Right renal cortex interstitium (tissue), 3 donors: Measurements from ENCODE around the gene TOLLIP. TPM values are rescaled to one million over a fixed set of nuclear protein-coding genes. Genes with fewer than 3 reads are reported as not detected.

ENCODE experiments used
- DNase-seq, 3 donors: peaks; one replicate each; pipeline ENCODE4 v3.0.0-alpha.2; 2013; ENCODE audit warnings: low read depth in 3 of 3, low spot score in 2 of 3
- polyA plus RNA-seq, 3 donors: library from polyadenylated mRNA; unstranded; fragments of 120-200 nt; gene quantifications; one replicate each; pipeline ENCODE4 v1.2.1, GENCODE V29; 2013; ENCODE audit not compliant: insufficient read length in 3 of 3

The TOLLIP gene
- polyA plus RNA-seq, 3 donors: 31.3 to 41.5 (median 36.0) TPM

DNA sequence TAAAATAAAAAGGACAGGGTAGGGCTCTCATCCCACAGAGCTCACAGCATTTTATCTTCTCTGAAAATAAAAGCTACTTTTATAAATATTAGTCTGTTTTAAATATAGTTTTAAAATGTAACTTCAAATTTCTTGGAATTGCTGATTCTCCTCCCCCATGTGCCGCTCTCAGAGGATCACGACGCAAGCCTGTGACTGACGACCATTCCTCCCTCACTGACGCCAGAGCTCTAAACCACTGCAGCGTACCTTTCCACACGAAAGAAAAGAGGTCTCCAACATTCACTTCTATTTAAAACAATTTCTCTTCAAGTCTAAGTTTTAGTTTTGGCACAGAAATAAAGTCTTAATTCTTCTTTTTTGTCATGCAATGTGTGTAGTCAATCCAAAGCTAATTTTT lies 9.3 kb downstream of the TOLLIP start:
- no peak for DNase-seq

DNA sequence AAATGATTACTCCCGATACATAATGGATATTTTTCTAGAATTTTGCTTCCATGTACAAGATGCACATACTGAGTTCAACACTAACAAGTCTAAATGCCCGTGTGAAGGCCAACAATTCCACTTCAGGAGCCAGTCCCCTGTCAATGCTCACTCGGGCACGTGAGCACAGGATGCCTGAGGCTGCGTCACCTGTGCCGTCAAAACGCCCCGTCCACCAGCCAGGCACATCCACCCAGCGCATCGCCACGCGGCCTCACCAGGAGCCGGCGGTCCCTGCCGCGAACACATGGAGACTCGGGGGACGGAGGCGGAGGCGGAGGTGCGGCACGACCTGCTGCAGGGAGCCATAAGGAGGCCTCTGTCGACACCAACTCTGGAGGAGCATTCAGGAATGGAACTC lies 9.8 kb downstream of the TOLLIP start:
- DNase-seq: no peak

DNA sequence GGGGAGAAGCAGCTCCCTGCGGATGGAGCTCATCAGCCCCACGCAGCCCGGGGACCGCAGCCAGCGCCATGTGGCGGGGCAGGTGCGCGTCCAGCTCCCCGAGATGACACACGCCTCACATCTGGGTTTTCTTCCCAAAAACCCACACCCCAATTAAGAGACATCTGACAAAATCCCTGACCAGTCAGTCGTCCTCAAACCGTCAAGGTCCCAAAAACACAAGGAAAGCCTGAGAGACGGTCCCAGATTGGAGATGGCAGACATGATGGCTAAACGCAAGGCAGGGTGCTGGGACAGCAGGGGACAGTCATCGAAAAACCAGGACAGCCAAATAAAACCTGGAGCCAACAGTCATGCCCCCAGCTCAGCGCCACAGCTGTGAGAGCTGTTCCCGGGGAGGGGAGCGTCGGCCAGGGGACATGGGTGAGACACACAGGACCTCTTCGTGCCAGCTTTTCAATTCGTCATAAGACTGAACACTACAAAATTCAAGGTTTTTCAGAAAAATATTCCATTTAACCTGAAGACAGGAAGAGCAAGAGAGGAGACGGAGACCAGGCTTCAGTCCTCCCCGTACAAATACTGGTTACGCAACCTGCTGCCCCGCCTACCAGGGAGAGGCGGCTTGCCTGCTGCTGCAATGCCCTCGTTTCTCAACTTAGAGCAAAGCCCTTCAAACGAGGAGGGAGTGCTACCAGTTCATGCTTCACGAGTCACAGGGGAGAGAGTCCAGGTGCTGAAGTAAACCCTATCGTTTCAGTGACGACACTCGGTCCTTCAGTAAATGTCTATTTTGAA lies 10.5 kb downstream of the TOLLIP start:
- DNase-seq: no peak

DNA sequence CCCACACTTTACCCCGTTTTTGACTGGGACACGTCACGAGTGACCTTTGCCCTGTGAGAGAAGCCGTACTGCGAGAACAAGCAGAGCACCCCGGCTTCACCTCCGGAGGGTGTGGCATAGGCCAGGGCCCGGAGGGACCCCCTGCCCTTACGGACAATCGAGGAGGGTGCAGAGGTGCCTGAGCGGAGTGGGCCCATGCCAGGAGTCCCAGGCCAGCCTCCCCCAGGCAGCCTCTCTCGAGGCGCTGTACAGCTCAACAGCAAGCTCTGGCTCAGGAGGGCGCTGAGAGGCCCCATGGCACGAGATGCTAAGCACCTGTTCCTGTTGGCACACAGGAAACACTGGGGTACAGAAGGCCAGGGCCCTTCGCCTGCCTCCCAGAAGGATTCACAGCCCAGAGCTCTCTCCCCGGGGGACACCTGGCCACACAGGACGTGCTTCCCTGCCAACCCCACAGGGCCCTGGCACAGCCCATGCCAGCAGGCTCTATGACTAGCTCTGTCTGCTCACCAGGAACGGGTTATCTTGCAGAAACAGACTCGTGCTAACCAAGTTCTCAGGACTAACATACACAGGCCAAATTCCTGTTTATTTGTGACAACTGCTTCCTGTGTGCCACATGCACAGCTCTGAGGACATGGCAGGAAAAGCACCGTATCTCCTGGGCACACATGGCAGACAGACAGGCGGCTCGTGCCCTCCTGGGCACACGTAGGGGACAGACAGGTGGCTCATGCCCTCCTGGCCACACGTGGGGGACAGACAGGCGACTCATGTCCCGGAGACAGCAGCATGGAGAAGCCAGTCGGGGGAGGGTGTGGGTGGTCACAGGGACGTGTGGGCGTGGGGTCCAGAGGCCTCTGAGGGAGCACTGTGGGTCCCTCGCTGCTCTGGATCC lies 11.6 kb downstream of the TOLLIP start:
- no peak for DNase-seq

DNA sequence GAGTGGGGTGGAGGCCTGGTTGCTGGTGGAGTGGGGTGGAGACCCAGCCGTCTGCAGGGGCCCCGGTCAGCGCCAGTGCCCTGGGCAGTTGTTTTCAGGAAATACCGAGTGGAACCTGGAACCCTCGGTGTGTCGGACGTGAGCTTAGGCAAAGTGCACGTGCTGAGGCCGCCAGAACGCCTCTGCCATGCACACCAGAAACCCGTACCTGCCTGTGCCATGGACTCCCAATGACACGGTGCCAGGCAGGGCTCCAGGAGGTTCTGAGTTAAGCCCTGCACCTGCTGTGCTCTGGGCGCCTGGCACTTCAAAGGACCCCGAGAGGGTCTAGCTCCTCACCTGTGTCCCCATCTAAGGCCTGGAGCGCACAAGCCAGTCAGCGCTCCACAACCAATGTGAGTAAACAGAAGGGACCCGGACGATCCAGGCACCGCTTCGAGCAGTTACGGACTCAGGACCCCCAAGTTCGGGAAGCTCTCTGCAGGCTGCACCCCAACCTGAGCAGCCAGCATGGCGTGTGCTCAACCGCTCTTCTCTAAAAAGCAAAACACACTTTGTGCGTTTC lies 12.3 kb downstream of the TOLLIP start:
- DNase-seq: no peak

DNA sequence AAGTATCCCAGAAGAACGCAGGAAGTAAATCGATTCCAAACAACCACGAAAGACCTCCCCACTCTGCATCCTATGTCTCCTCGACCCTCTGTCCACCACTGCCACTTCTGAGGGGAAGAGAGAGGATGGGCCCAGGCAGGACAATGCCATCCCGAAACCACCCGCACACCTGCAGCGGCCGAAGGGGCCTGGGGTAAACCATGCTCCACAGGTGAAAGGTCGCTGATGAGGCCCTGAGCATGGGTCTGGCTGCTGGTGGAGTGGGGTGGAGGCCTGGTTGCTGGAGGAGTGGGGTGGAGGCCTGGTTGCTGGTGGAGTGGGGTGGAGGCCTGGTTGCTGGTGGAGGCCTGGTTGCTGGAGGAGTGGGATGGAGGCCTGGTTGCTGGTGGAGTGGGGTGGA lies 13.1 kb downstream of the TOLLIP start:
- DNase-seq: no peak

DNA sequence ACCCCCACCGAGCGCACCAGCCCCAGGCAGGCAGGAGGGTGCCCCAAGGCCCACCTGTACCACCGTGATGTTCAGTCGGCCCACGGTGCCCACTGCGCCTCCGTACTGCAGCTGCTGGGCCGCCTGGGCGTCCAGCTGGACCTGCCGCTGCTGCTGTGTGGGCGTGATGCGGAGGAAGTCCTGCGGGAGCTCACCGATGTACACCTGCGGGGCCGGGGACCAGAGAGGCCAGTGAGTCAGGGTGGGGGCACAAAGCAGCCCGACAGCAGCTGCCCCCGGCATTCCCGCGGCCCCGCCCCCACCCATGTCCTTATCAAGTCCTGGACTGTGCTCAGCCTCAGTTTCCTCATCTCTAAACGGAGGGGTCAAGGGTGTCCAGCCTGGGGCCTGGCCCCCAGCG lies 13.8 kb downstream of the TOLLIP start:
- no peak for DNase-seq

DNA sequence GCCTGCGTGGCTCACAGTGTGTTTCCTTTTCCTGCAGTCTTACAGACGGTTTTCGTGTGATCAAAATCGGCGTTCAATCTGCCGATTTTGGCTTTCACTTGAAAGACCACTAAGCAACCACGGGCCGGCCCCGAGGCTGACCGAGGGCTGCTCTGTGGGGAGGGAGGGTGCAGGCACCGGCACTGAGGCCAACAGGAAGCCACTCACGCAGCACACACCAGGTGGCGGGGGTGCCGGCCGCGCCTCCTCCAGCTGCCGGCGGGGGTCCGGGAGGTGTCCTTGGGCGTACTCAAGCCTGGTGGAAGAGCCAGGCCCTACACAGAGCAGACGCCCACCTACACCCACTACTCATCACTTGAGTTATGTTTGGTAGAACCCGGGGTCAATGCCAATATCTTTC lies 14.3 kb downstream of the TOLLIP start:
- DNase-seq: no peak

DNA sequence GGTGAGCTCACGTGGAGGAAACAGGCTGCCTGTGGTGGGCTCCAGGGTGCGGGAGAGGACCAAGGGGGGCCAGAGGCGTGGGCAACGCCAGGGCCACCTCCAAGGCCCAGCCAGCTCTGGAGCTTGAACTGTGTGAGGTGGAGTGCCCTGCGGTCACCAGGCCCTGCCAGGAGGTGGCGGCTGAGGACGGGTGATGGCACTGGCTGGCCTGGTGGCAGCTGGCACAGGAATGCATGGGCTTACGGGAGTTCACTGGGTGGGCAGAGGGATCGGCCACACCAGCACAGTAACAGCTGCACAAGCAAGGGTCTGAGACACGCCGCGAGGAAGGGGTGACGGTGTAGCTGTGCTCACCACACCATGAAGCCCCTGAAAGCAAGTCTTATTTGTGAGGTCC lies 15.8 kb downstream of the TOLLIP start:
- DNase-seq: no peak

DNA sequence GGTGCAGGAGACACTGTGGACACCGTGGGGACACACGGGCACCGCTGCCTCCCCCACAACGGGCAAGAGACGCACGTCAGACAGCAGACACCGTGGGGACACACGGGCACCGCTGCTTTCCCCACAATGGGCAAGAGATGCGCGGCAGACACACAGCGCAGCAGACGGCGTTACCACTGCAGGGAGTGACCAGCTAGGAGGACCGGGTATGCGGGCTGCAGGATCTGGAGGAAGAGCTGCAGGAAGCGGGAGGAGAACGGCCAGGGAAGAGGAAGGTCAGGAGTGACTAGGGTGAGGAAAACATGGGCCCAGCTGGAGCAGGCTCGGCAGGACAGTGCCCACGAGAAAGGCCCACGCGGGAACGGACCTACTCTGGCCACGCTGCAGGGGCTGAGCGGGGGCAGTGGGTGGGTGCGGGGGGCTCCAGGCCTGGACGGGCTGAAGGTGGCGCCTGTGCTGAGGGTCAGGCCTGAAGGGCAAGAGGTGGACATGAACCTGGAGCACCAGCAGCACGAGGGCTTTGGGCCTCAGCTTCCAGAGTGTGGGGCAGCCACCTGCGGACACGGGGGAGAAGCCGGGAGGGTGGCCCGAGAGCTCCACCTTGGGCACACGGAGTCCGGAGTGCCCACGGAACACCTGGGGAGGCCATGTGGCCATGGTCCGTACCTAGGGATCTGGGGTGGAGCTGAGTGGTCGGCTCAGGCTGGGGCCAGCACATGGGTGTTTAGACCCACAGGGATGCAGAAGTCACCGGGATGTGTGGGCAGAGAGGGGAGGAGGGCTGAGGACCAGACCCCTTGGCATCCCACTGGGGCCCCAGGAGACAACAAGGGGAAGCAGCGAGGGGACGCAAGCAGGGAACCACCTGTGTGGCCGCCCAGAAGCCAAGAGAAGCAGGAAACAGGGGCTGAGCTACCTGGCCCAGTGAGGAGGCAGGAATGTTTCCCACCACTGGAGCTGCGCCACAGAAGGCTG lies 16.5 kb downstream of the TOLLIP start:
- DNase-seq: no peak

DNA sequence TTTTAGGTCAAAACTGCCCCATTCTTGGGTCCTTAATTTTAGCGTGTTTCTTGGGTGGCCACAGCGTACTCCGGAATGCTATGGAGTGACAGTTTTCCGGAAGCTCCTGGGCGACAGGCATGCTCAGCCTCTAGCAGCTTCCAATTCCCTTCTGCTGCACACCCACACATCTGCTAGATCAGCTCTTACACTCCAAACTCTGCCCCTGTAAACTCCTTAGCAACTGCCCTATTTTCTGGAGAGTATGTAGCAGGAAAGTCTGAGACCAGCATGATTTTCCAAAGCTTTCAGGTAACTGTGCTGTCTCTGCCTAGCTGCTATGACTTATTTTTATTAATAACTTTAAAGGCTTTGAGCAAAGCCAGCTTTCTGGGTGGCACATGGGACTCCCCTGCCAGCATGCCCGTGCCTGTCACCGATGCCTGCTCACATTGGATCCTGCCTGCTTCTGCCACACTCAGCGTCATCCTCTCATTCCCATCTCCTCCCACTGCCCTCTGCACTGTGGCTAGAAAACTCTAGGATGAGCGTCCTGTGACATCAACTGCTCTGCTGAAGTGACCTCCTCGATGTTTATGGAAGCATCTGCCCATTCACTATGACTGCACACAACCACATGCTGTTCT lies 17.3 kb downstream of the TOLLIP start:
- no peak for DNase-seq

DNA sequence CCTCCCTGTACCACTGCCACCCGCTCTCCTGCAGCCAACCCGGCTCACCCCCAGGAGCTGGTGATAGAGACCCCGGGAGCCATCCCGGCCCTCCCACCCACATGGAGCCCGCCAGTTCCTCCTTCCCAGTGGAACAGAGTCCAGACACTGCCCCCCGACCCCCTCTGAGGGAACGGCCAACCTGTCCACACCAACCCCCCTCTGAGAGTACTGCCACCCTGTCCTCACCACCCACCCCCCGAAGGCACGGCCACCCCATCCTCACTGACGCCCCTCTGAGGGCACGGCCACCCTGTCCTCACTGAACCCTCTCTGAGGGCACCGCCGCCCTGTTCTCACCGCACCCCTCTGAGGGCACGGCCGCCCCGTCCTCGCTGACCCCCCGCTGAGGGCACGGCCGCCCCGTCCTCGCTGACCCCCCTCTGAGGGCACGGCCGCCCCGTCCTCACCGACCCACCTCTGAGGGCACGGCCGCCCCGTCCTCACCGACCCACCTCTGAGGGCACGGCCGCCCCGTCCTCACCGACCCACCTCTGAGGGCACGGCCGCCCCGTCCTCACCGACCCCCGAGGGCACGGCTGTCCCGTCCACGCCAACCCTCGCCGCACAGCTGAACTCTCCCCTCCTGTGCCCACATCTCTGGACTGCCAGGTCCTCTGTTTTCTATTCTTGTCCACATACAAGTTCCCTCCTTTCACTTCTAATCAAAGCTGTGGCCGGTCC lies 18.0 kb downstream of the TOLLIP start:
- no peak for DNase-seq

DNA sequence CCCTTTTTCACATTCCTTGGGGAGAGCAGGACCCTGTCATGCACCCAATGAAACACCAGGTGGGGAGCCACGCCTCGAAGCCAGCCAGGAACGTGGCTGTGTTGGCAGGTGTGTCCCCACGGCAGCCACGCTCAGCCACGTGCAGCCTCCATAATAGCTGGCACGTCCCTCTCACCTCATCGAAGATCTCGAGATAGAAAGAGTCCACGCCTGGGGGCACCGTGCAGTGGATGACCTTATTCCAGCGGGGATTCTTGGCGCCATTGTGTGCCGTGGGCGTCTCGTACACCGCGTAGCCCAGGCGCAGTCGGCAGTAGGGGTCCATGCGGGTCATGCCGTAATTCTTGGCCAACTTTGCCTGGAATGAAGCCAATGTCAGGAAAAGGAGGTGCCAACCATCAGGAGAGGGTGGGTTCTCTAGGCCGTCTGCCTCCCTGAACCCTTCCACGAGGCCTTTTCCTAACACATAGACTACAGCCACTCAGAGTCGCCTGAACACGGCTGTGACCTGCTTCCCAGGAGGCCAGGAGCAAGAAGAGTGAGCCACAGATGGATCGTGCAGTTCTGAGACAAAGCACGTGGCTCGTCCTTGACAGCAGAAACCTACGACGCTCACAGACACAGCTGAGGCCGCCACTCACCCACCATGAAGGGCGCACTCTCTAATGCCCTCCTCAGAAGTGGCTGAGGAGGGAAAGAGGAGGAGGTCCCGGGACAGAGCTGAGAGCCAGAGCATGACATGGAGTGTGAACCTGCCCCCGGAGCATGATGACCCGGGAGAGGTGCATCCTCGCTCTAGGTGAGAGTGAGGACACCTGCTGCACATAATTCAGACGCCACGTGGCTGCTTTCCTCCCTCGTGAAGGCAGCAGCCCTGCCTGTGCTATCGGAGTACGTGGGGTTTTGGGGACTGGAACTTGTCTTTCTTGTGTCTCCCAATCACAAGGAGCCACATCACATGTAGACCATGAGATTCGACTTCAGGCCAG lies 19.1 kb downstream of the TOLLIP start:
- DNase-seq: no peak

DNA sequence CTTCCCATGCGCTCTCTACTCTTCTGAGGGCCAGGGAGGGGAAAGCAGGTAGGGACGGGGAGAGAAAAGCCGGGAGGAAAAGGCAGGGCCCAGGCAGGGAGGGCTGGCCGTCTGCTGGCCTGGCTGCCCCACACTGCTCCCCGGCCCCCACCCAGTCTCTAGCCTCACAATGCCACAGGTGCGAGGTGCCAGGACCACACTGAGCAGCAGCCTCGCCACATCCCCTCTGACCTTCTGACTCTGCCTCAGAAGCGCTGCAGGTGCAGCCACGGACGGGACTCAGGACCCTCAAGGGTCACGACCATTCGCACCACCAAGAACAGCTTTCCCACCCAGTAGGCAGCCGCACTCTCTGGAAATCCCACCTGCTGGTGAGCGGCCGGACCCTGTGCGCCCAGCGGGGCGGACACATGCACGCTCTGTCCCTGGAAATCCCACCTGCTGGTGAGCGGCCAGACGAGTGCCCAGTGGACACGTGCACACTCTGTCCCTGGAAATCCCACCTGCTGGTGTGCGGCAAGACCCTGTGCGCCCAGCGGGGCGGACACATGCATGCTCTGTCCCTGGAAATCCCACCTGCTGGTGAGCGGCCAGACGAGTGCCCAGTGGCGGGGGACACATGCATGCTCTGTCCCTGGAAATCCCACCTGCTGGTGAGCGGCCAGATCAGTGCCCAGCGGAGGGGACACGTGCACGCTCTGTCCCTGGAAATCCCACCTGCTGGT lies 20.1 kb downstream of the TOLLIP start:
- no peak for DNase-seq

DNA sequence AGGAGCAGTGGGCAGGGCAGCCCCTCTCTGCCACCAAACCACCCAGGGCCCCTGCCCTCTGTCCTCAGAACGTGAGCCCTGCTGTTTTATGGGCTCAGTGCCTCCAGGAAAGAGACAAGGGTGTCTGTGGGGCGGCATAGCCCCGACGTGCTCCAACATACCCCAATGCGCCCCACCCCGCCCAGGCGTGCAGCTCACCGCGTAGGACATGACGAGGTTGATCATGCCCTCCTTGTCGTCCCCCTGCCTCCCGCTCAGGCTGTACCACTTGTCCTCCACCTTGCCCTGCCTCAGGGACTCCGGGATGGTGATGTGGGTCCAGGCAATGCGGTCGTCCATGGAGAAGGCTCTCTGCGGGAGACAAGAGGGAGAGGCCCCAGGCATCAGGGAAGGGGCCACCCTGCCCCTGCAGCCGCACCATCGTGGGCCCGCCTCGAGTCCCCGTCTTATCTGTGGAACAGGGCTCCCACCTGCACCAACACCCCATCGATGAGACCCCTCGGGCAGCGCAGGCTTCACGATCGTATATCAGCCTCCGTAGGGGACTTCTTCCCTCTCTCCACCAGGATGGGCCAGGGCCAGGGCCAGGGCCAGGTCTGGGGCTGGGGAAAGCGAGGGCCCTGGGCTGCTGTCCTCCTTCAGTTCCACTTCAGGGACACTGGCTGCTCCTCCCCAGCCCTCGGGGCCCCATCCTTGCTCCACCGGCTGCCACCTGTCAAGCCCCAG lies 20.8 kb downstream of the TOLLIP start:
- no peak for DNase-seq

DNA sequence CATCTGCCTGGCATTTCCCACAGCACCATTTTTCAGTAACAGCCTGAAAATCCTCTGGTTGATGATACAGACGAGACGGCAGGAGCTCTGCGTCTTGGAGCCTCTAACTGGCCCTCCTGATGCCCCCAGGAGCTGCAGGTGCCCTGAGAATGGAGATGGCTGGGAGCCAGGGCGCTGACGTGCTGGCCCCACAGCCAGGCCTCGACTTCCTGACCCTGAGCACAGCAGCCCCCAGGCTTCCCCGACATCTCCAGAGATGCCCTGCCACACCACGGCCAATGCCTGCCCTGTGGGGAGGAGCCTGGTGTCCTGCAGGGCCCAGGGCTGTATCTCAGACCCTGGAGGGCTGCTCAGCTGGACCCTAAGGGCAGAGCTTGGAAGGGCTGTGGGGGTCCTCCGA lies 21.5 kb downstream of the TOLLIP start:
- DNase-seq: no peak

DNA sequence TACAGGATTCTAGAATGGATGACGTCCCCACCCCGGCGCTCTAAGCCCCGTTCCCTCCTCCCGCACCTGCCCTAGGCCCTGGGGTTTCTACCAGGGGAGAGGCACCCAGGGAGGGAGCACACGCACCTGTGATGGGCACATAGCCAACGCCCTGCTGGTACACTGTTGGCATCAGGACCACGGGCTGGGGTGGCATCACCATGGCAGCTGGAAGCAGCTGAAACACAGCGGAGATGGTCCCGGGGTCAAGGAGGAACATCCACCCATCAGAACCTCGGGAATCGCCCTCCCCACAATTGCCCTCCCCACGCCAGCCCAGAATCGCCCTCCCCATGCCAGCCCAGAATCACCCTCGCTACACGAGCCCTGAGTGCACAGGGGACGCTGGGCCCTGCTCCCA lies 23.6 kb downstream of the TOLLIP start:
- no peak for DNase-seq
